Measurements from ENCODE around the gene NALCN. TPM values are rescaled to one million over a fixed set of nuclear protein-coding genes. Genes with fewer than 3 reads are reported as not detected.

The NALCN gene
- total RNA-seq, 1 donor from 2014 or later = 1.1 TPM

DNA sequence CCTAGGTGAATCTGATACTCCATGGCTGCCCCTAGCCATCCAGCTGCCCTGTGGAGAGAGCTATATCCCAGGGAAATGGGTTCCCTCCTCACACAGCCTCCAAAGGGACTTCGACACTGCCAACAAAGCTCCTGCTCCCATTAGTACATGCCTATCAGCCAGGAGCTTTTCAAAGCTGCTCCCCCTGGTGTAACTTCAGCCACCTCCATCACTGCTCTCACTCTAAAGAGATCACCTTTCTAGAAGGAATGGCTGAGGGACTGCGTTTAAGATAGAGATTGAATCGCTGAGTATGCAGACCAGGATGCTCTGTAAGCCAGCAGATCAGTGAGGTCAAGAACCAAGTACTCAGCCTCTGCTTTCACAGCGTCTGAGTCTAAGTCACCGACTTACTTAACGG is 213.7 kb downstream of the NALCN start:
- Mint-ChIP-seq H3K27ac (ENCODE audit: unreplicated experiment) (no peak overlapping the region), H3K4me3 (ENCODE audit: unreplicated experiment) (no peak overlapping the region), H3K27me3 (ENCODE audit: low read depth, unreplicated experiment) (no peaks in the 10 kb centered on the region), H3K36me3 (ENCODE audit: low read depth, unreplicated experiment) (no peaks in the 10 kb centered on the region), H3K9me3 (ENCODE audit: unreplicated experiment) (no peaks in the 10 kb centered on the region), H3K4me1 (ENCODE audit: low read depth, unreplicated experiment) (no peaks in the 10 kb centered on the region)
- FAIRE-seq (no peak), DNase-seq (ENCODE audit: low read depth) (no peak)
- no peaks in the 10 kb centered on the region for H3K9me3 ChIP-seq (ENCODE audit: insufficient read depth, low read depth, low read length)
- no peak overlapping the region for H3K4me2 ChIP-seq (ENCODE audit: low read length)
- H4K20me1 ChIP-seq (ENCODE audit: insufficient read depth, low read length) = no peaks in the 10 kb centered on the region
- no peaks in the 10 kb centered on the region for H3K36me3 ChIP-seq (ENCODE audit: insufficient read depth, low read length)
- H3K27me3 ChIP-seq (ENCODE audit: insufficient read depth, low read length) = no peaks in the 10 kb centered on the region
- no peak overlapping the region for H3K9ac ChIP-seq (ENCODE audit: low read length)
- TF ChIP-seq EZH2 (IDR thresholded peaks at IDR 0.05; ENCODE audit: insufficient read depth, low read length) = no peak
- TF ChIP-seq, protein P1, sequence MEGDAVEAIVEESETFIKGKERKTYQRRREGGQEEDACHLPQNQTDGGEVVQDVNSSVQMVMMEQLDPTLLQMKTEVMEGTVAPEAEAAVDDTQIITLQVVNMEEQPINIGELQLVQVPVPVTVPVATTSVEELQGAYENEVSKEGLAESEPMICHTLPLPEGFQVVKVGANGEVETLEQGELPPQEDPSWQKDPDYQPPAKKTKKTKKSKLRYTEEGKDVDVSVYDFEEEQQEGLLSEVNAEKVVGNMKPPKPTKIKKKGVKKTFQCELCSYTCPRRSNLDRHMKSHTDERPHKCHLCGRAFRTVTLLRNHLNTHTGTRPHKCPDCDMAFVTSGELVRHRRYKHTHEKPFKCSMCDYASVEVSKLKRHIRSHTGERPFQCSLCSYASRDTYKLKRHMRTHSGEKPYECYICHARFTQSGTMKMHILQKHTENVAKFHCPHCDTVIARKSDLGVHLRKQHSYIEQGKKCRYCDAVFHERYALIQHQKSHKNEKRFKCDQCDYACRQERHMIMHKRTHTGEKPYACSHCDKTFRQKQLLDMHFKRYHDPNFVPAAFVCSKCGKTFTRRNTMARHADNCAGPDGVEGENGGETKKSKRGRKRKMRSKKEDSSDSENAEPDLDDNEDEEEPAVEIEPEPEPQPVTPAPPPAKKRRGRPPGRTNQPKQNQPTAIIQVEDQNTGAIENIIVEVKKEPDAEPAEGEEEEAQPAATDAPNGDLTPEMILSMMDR (IDR thresholded peaks at IDR 0.05; ENCODE audit: insufficient read depth, low read depth, low read length) = no peak
- no peak overlapping the region for H3K27ac ChIP-seq (ENCODE audit: low read depth, low read length)
- no peaks in the 10 kb centered on the region for H3K4me1 ChIP-seq (ENCODE audit: insufficient read depth, low read length)
- H3K79me2 ChIP-seq (ENCODE audit: insufficient read depth, low read length) = no peaks in the 10 kb centered on the region
- H2AFZ ChIP-seq (ENCODE audit: low read depth, low read length) = no peak overlapping the region
- no peak overlapping the region for H3K4me3 ChIP-seq (ENCODE audit: insufficient read depth, low read depth, low read length)

DNA sequence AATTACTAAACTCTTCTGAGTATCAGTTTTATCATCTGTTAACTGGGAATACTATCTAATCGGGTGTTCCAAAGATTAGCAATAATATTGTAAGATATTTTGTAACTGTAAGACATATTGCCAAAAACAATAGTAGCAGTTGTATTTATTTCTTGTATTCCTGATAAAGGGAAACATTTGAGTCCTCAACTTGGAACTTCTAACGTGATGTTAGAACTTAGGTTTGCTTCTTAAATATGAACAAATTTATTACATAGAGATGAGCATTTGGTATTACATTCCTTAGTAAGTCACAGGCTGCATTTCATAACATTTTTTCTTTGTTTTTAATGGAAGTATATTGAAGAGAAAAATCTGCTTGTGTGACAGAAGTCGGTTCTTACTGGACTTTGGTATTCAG is 225.3 kb downstream of the NALCN start:
- no peaks in the 10 kb centered on the region for H3K4me1 ChIP-seq (ENCODE audit: insufficient read depth, low read length)

DNA sequence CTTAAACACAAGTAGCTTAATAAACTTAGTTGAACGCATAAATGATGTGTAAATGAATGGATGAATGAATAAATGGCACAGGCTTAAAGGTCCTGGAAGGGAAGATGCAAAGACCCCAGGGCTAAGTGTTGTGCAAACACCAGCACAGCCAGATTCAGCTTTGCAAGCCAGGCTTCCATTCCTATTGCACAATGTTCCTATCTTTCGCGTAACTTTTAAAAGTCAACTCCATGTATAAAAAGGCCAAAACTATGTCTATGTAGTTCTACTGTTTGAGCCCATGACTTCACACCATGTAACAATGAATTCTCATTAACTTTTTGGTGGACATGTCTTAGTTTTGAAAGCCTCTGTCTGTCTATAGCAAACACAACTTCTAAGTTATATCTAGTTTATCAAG is 226.0 kb downstream of the NALCN start:
- Histone ChIP-seq H2AFZ (ENCODE audit: low read depth, low read length) (no peak overlapping the region), H3K27me3 (ENCODE audit: insufficient read depth, low read length) (no peaks in the 10 kb centered on the region), H3K9ac (ENCODE audit: low read length) (no peak overlapping the region), H3K4me3 (ENCODE audit: insufficient read depth, low read depth, low read length) (no peak overlapping the region), H3K79me2 (ENCODE audit: insufficient read depth, low read length) (no peaks in the 10 kb centered on the region), H3K36me3 (ENCODE audit: insufficient read depth, low read length) (no peaks in the 10 kb centered on the region), H3K9me3 (ENCODE audit: insufficient read depth, low read depth, low read length) (no peaks in the 10 kb centered on the region), H3K4me2 (ENCODE audit: low read length) (no peak overlapping the region), H3K27ac (ENCODE audit: low read depth, low read length) (no peak overlapping the region), H3K4me1 (ENCODE audit: insufficient read depth, low read length) (no peaks in the 10 kb centered on the region), H4K20me1 (ENCODE audit: insufficient read depth, low read length) (no peaks in the 10 kb centered on the region)
- Mint-ChIP-seq H3K36me3 (ENCODE audit: low read depth, unreplicated experiment) (no peaks in the 10 kb centered on the region), H3K4me1 (ENCODE audit: low read depth, unreplicated experiment) (no peaks in the 10 kb centered on the region), H3K4me3 (ENCODE audit: unreplicated experiment) (no peak overlapping the region), H3K27ac (ENCODE audit: unreplicated experiment) (no peak overlapping the region), H3K9me3 (ENCODE audit: unreplicated experiment) (no peaks in the 10 kb centered on the region), H3K27me3 (ENCODE audit: low read depth, unreplicated experiment) (no peaks in the 10 kb centered on the region)
- FAIRE-seq = no peak
- DNase-seq (ENCODE audit: low read depth) = no peak
- TF ChIP-seq EZH2 (IDR thresholded peaks at IDR 0.05; ENCODE audit: insufficient read depth, low read length) = no peak
- TF ChIP-seq, protein P1 (IDR thresholded peaks at IDR 0.05; ENCODE audit: insufficient read depth, low read depth, low read length) = no peak

More for the DNA sequence above, 225.3 kb downstream of the NALCN start:
- Mint-ChIP-seq H3K27me3 (ENCODE audit: low read depth, unreplicated experiment) (no peaks in the 10 kb centered on the region), H3K36me3 (ENCODE audit: low read depth, unreplicated experiment) (no peaks in the 10 kb centered on the region), H3K4me3 (ENCODE audit: unreplicated experiment) (no peak overlapping the region), H3K4me1 (ENCODE audit: low read depth, unreplicated experiment) (no peaks in the 10 kb centered on the region), H3K9me3 (ENCODE audit: unreplicated experiment) (no peaks in the 10 kb centered on the region), H3K27ac (ENCODE audit: unreplicated experiment) (no peak overlapping the region)
- no peak overlapping the region for H3K27ac ChIP-seq (ENCODE audit: low read depth, low read length)
- no peak overlapping the region for H3K4me2 ChIP-seq (ENCODE audit: low read length)
- no peaks in the 10 kb centered on the region for H3K79me2 ChIP-seq (ENCODE audit: insufficient read depth, low read length)
- no peak for TF ChIP-seq EZH2 (IDR thresholded peaks at IDR 0.05; ENCODE audit: insufficient read depth, low read length)
- TF ChIP-seq, protein P1 (IDR thresholded peaks at IDR 0.05; ENCODE audit: insufficient read depth, low read depth, low read length) = no peak
- H4K20me1 ChIP-seq (ENCODE audit: insufficient read depth, low read length) = no peaks in the 10 kb centered on the region
- no peak overlapping the region for H3K4me3 ChIP-seq (ENCODE audit: insufficient read depth, low read depth, low read length)
- H3K36me3 ChIP-seq (ENCODE audit: insufficient read depth, low read length) = no peaks in the 10 kb centered on the region
- no peak overlapping the region for H2AFZ ChIP-seq (ENCODE audit: low read depth, low read length)
- H3K9me3 ChIP-seq (ENCODE audit: insufficient read depth, low read depth, low read length) = no peaks in the 10 kb centered on the region
- FAIRE-seq = no peak
- H3K9ac ChIP-seq (ENCODE audit: low read length) = no peak overlapping the region
- DNase-seq (ENCODE audit: low read depth) = no peak
- no peaks in the 10 kb centered on the region for H3K27me3 ChIP-seq (ENCODE audit: insufficient read depth, low read length)

Data from astrocyte (in vitro differentiated cells and primary cell).